GM19463 (cell line): ENCODE measurements around the gene AP1AR.
"Not testable (repeated sequence)": the region's sequence is repeated elsewhere in the genome, so short reads cannot be mapped to it uniquely, and the experiment has no call there.

Source experiments
- ATAC-seq: cut with Tn5 transposase; IDR thresholded peaks from one replicate; pipeline ENCODE4 v1.9.1; 2021; ENCODE audit warnings: mild to moderate bottlenecking, moderate library complexity; ENCODE audit not compliant: unreplicated experiment

AP1AR gene

DNA sequence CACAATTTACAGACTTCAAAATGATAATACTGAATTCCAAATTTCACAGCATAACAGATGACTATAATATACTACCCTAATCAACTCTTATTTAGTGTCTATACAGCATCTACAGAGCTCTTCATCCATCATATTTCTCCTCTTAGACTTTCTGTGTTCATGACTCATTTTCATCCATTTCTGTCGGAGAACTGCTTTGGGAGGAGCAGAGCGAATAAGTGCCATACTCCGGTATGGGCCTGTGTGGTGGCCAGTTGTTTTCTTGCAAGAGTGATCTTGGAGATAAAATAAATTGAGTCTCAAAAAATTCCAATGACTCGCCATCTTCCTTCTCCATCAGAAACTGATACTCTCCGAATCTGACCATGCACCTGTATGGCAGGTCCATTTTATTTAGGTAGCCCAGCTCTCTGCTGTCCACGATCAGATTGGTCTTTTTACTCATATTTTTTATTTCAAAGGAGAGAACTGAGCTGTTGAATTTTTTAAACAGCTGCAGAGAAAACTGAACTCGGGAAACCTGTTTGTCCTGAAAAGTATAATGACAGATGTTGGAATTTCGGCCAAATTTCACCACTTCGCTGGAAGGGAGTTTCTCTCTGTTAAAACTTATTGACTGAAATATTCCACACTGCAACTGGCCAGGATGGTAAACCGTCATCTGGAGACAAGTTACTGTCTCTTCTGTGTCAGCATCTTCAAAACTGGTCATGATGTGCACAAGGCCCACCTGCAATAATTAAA is 46.3 kb downstream of the AP1AR start:
- no peak for ATAC-seq

DNA sequence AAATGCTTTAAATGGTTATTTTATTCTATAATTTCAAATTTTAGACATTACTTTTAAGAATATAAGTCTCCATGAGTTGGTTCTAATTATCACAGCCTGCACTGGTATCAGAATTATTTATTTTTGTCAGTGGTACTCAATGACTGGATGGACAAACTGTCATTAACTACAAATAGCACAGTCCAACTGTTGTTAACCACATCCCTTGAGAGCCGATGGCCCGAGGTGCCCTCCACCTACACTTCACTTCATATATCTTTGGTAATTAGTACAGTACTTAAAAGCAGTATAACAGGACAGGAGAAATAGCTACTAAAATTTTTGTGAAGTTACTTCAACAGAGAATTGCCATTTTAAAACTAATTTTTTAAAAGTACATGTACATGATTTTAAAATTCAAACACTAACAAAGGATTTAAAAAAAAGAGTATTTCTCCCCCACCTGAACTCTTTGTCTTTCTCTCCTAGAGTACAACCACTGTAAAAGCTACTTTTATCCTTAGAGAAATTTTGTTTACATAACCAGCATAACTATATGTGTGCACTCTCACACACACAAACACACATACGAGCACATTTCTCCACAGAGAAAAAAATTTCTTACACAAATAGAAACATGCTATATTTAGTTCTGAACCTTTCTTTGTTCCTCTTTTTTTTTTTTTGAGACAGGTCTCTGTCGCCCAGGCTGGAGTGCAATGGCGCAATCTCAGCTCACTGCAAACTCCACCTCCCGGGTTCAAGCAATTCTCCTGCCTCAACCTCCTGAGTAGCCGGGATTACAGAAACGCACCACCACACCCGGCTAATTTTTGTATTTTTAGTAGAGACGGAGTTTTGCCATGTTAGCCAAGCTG is 47.7 kb downstream of the AP1AR start:
- peak; percentile 60 for ATAC-seq

GRCh38 chr4:112279882-112280315 is 48.3 kb downstream of the AP1AR start:
- ATAC-seq, result no peak

DNA sequence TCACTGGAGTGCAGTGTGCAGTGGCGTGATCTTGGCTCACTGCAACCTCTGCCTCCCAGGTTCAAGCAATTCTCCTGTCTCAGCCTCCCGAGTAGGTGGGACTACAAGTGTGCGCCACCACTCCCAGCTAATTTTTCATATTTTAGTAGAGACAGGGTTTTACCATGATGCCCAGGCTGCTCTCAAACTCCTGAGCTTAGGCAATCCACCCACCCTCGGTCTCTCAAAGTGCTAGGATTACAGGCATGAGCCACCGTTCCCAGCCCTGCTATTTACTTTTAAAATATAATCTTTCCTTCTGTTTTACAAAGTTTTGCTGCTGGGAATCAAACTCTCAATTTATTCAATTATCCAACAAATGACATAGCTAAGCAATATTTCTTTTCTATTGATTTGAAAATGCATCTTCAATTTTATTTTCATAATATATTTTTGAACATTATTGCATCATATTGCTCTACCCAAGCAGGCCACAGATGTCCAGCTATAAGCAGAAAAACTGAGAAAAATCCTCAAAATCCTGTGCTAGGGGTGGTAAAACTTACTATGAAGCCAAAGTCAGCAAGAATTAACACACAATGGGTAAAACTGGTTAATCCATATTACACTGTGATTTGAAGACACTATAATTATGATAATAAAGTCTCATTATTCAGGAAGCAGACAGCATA is 48.9 kb downstream of the AP1AR start:
- no peak for ATAC-seq

DNA sequence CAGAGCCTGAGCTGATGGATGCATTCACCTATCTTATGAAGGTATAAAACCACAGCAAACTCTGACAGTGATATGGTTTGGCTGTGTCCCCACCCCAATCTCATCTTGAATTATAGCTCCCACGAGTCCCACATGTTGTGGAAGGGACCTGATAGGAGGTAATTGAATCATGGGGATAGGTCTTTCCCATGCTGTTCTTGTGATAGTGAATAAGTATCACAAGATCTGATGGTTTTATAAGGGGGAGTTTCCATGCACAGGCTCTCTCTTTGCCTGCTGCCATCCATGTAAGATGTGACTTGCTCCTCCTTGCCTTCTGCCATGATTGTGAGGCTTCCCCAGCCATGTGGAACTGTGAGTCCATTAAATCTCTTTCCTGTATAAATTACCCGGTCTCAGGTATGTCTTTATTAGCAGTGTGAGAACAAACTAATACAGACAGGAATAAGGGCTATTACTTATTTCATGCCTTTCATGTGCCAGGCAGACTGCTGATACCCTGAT is 50.4 kb downstream of the AP1AR start:
- ATAC-seq, result not testable (repeated sequence)

DNA sequence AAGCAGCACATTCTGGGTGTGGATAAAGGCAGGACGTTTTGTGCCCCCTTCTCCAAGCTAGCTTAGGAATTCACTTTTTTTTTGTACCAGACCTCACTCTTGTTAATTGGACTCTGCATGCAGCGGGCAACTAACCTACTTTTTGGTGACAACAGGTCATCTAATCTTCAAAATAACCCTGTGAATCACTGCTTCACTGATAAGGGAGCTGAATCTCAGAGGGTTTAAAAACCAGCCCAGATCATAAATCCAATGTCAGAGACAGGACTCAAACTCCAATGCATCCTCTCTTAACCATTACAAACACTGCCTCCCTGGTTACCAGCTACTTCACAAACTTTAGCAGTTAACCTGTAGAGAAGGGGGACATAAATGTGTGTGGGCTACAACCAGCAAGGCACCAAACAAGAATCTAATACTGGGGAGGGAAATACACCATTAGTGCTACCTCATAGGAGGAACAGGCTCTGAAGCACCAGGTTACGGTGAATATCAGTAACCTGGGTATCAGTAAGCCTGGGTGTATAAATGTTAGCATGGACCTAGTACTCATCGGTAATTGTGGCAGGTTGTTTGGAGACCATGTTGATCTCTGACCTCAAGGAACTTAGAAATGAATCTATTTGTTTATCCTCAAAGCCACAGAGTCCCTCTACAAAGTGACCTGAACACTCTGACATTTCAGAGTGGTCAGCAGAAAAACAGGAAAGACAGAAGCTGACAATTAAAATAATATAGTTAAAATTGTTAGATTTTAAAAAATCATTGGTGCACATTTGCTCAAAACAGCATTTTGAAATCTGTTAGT is 51.5 kb downstream of the AP1AR start:
- no peak for ATAC-seq

DNA sequence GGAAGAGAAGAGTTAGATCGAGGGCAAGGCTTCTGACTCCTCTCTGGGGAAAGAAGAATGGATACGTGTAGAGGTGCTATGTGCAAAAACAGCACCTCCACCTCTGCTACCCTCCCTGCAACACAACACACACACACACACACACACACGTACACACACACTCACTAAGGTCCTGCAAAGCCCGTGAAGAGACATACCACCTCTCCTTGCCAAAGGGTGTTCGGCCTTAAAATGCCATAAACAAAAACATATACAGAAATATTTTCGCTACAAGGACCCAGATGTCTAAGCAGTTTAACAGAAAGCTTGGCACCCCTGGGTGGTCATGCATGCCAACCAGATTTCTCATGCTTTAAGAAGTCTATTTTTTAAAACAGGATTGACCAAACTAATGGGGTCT is 52.6 kb downstream of the AP1AR start:
- no peak for ATAC-seq

DNA sequence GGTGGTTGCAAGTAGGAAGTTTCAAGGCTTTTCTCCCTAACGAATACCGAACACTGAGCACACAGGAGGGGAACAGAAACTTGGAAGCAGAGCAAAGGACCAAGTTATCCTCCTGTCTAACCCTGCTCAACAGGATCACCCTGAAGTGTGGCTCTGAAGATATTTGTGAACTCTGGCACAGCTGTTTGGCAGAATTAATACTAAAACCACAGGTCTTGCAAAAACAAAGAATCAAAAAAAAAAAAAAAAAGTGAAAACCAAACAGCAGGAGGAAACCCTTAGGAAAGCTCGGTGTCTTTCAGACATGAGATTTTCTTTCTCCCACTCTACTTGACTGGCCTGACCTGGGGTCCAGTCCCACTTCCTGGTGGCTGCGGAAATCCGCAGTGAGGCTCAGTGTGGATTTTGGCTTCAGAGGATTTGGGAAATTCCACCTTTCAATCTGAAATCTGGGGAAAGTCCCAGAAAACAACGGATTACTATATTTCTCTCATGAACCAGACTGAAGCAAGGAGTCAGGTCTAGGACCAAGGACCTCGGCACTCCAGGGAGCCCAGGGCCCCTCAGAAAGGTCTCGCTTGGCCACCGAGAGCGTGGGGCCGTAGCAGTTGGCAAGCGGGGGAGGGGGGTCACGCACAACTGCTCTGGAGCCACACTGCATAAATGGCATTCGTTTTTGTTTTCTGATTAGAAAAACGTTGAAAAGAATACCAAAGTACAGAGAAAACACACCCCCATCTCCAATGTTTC is 53.2 kb downstream of the AP1AR start:
- no peak for ATAC-seq

GRCh38 chr4:112287258-112287989 is 55.8 kb downstream of the AP1AR start:
- ATAC-seq, result peak; percentile 23

- peak; percentile 15 for ATAC-seq
These were observed 56.9 kb downstream of the AP1AR start for GRCh38 chr4:112288455-112288854.

DNA sequence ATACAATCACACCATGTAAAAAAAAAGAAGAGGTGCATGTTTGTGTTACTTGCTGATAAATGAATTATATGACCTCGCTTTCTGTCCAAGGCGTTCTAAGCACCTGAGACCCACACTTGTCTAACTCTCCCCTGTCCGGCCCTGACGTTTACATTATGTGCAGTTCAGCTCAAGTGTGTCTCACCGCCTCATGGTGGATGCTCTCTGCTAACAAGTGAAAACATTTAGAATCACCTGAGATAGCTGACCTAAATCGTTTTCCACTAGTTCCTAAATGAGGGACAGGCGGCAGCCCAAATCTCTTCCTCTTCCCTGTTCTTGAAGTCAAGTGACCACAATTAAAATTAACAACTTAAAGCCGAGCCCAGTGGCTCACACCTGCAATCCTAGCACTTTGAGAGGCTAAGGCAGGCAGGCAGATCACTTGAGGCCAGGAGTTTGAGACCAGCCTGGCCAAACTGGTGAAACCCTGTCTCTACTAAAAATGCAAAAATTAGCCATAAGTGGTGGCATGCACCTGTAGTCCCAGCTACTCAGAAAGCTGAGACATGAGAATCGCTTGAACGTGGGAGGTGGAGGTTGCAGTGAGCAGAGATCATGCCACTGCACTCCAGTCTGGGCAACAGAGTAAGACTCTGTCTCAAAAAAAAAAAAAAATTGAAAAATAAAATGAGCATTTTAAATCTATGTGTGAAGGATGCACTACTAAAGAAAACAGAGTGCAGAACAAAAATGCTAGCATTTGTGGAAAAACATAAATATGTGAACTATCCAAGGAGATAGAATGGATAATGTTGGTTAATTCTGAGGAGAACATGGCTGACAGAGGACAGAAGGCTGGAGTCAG is 58.0 kb downstream of the AP1AR start:
- no peak for ATAC-seq

DNA sequence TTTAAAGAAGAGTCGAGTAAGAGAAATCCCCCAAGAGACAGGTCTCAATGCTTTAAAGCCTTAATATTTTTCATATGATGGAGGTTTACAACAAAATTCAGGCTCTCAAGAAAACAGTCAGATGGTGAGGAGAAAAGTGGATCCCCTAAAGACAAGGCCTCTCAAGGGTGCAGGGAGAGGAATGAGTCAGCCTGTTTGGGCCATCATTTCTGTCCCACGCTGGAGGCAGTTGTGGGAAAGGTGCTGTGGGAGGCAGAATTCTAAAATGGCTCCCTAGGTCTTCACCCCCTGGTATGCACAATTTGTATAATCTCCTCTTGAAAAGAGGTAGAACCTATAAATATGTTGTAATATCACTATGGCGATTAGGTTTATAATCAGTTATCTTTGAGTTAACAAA is 58.8 kb downstream of the AP1AR start:
- peak; percentile 15 for ATAC-seq

GRCh38 chr4:112296949-112297880 is 65.6 kb downstream of the AP1AR start, which contains the start of gene ALPK1:
TSS of gene ALPK1 (plus strand) at chr4:112297369.
- ATAC-seq, result peak; percentile 88

- ATAC-seq, result no peak
These were observed 68.1 kb downstream of the AP1AR start for GRCh38 chr4:112299721-112300120.

DNA sequence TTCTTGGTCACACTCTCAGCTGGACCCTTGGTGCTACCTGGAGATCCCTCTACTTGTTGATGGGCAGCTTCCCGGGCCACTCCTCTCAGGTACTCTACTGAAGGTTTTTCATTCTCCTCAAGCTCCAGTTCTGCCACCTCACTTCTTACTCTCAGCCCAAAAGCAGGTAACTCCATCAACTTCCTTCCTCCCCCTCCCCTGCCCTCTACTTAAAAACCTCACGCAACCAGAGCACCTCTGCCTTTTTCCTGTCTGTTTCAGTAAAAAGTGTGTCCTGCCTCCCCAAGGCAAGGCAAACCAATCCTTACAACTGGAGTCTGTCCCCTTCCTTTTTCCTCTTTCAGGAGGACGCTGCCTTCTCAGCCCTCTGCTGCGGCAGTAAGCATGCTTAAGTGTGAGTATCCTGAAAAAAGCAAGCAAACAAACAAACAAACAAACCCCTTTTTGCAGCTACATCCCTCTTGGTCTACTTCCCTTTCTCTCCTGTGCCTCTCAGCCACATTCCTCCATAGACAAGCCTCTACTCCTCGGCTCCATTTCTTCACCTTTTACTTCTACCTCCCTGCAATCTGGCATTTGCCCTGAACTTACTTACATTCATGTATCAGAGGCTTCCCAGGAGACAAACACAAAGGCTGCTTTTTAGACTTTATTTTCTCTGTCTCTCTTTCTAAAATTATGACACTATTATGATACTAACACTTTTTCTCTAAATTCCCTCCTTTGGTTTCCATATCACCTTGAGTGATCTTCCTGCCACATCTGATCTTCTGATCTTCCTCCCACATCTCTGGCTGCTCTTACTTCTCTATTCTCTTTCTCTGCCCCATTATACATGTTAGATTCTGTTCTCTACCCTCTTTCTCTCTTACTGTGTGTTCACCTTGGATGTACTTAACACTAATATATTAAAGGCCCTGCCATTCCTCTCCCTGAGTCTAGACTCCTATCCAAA is 71.0 kb downstream of the AP1AR start:
- ATAC-seq, result no peak

- ATAC-seq, result not testable (repeated sequence)
These were observed 73.9 kb downstream of the AP1AR start for GRCh38 chr4:112305477-112305876.
